Fibroblast of villous mesenchyme (primary cell): ENCODE results near the gene PRORP. TPM values are rescaled to one million over a fixed set of nuclear protein-coding genes. Genes with fewer than 3 reads are reported as not detected.

Experiments
- DNase-seq: peaks from one replicate; pipeline ENCODE4 v3.0.0-alpha.2; 2010; ENCODE audit warnings: low read depth
- H3K4me3 ChIP-seq: 2 replicates; pipeline ENCODE4 v1.5.1; 2011; ENCODE audit warnings: low read depth, mild to moderate bottlenecking, low read length
- total RNA-seq: library from RNA; depleted of rRNA; stranded (reverse); fragments of >200 nt; gene quantifications from 2 replicates; pipeline ENCODE4 v1.2.3, GENCODE V29; 2012
- TF ChIP-seq, protein P1 (sequence below): IDR thresholded peaks from 2 replicates; pipeline ENCODE4 v1.5.1; 2012; ENCODE audit warnings: low read depth, mild to moderate bottlenecking, low read length; ENCODE audit not compliant: insufficient read depth

The PRORP gene
- total RNA-seq, 1 donor = 38.0 TPM

DNA sequence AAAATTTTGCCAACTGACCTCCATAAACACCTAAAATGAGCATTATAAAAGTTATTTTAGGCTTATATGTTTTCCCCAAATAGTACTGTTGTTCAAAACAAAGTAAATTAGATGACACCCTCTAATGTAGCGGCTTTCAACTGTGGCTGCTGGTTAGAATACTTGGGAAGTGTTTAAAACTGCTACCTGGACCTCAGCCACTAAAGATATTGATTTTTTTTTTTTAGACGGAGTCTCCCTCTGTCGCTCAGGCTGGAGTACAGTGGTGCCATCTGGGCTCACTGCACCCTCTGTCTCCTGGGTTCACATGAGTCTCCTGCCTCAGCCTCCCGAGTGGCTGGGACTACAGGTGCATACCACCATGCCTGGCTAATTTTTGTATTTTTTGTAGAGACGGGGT lies 16.2 kb downstream of the PRORP start:
- TF ChIP-seq, protein P1, sequence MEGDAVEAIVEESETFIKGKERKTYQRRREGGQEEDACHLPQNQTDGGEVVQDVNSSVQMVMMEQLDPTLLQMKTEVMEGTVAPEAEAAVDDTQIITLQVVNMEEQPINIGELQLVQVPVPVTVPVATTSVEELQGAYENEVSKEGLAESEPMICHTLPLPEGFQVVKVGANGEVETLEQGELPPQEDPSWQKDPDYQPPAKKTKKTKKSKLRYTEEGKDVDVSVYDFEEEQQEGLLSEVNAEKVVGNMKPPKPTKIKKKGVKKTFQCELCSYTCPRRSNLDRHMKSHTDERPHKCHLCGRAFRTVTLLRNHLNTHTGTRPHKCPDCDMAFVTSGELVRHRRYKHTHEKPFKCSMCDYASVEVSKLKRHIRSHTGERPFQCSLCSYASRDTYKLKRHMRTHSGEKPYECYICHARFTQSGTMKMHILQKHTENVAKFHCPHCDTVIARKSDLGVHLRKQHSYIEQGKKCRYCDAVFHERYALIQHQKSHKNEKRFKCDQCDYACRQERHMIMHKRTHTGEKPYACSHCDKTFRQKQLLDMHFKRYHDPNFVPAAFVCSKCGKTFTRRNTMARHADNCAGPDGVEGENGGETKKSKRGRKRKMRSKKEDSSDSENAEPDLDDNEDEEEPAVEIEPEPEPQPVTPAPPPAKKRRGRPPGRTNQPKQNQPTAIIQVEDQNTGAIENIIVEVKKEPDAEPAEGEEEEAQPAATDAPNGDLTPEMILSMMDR = no peak
- DNase-seq = no peak
- H3K4me3 ChIP-seq = no peak overlapping the region

DNA sequence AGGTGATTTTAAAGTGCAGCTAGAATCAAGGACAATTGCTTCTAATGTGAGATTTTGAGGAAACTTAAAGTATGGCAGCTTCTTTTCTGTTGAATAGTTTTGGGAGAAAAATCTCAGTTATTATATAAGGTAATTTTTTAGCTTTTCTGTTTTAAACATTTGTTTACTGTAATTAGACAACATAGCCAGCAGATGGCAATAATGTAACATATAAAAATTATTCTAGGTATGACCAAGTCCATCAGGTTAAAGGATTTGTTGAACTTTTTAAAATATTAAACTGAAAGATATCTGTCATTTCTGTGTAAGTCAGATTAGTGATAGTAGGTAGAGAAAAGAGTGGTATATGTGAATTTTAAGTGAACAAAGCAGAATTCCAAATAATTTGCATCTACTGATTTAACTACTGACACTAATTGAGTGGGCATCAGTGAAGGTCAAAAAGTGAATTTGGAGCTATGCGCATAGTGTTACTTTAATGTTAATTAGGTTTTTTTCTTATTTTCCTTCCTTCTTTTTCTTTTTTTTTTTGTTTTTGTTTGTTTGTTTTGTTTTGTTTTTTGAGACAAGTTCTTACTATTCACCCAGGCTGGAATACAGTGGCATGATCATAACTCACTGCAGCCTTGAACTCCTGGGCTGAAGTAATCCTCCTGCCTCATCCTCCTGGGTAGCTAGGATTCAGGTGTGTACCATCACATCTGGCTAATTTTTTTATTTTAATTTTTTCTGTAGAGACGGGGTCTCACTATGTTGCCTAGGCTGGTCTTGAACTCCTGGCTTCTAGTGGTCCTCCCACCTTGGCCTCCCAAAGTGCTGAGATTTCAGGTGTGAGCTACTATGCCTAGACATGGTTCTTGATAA lies 18.6 kb downstream of the PRORP start:
- no peak overlapping the region for H3K4me3 ChIP-seq
- DNase-seq = peak; percentile 53
- TF ChIP-seq, protein P1 = peak; percentile 35

GRCh38 chr14:35144029-35144428 lies 21.7 kb downstream of the PRORP start:
- no peak overlapping the region for H3K4me3 ChIP-seq
- TF ChIP-seq, protein P1 = no peak
- DNase-seq = no peak

- TF ChIP-seq, protein P1 = no peak
These were observed 24.4 kb downstream of the PRORP start for GRCh38 chr14:35146711-35147149.

GRCh38 chr14:35147186-35147585 lies 24.8 kb downstream of the PRORP start:
- no peak for DNase-seq
- H3K4me3 ChIP-seq = no peak overlapping the region
- TF ChIP-seq, protein P1 = no peak

More at GRCh38 chr14:35146711-35147149, 24.4 kb downstream of the PRORP start:
- H3K4me3 ChIP-seq = no peak overlapping the region
- DNase-seq = peak; percentile 68

DNA sequence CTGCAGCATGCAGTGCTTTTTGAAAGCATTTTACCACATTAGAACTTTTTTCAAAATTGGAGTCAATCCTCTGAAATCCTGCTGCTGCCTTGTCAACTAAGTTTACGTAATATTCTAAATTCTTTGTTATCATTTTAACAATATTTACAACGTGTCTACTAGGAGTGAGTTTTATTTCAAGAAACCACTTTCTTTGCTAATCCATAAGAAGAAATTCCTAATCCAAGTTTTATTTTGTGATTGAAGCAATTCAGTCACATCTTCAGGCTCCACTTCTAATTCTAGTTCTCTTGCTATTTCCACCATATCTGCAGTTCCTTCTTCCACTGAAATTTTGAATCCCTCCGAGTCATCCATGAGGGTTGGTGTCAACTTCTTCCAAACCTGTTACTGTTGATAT lies 25.4 kb downstream of the PRORP start:
- no peak overlapping the region for H3K4me3 ChIP-seq
- TF ChIP-seq, protein P1 = no peak
- DNase-seq = no peak
